Endothelial cell of umbilical vein (primary cell): Measurements from ENCODE around the gene LONP2. TPM values are rescaled to one million over a fixed set of nuclear protein-coding genes. Genes with fewer than 3 reads are reported as not detected.

Experiments
- BruUV-seq: library from RNA; stranded (reverse); fragments of 400-500 nt; replicated peaks from 2 replicates; lab custom pipeline; 2021; lab: Mats Ljungman, UMichigan
- CTCF ChIA-PET: fragments of 300-600, 350-600 bp; sonication (Branson Sonifier 250); formaldehyde crosslinking; loops from one replicate; lab custom pipeline; 2021; ENCODE audit warnings: antibody characterized with exemption, inconsistent platforms; lab: Charles Lee
- POLR2A ChIA-PET: fragments of 300-600, 350-600 bp; sonication (Branson Sonifier 250); formaldehyde crosslinking; loops from one replicate; lab custom pipeline; 2021; ENCODE audit warnings: antibody characterized with exemption, inconsistent platforms; lab: Charles Lee
- DNase-seq: peaks from one replicate; pipeline ENCODE4 v3.0.0-alpha.2; 2011; ENCODE audit warnings: low read depth, low spot score
- FAIRE-seq: peaks from 2 replicates; lab custom pipeline; 2011; peaks lifted over from hg19 to GRCh38; lab: Jason Lieb, UNC
- H2AFZ ChIP-seq: 2 replicates; pipeline ENCODE4 v1.6.0; 2012; ENCODE audit warnings: low read depth, low read length, control low read depth, inconsistent platforms
- H3K27ac ChIP-seq: 2 replicates; pipeline ENCODE4 v1.5.1; 2011; ENCODE audit warnings: low read depth, mild to moderate bottlenecking, control low read depth, low read length, moderate library complexity; ENCODE audit not compliant: insufficient read depth
- H3K27me3 ChIP-seq, 2 experiments: 2 replicates each; pipeline versions ENCODE4 v1.6.0 to v1.6.1; 2011; ENCODE audit warnings: low read length in 2 of 2, mixed read lengths in 1 of 2; ENCODE audit not compliant: control insufficient read depth in 2 of 2, insufficient read depth in 2 of 2
- H3K36me3 ChIP-seq, 2 experiments: 2 replicates in 1 of 2; 3 replicates in 1 of 2; pipeline ENCODE4 v1.5.1; 2011; ENCODE audit warnings: low read length in 2 of 2, mild to moderate bottlenecking in 1 of 2, moderate library complexity in 1 of 2; ENCODE audit not compliant: control insufficient read depth in 2 of 2, insufficient read depth in 2 of 2; ENCODE audit errors: extremely low read depth in 1 of 2
- H3K4me1 ChIP-seq: 3 replicates; pipeline ENCODE4 v1.5.1; 2011; ENCODE audit warnings: mild to moderate bottlenecking, low read length; ENCODE audit not compliant: control insufficient read depth, insufficient read depth; ENCODE audit errors: extremely low read depth
- H3K4me2 ChIP-seq: 2 replicates; pipeline ENCODE4 v1.6.1; 2011; ENCODE audit warnings: low read length, control low read depth, mixed read lengths; ENCODE audit not compliant: insufficient read depth
- H3K4me3 ChIP-seq, 3 experiments: fragments of 200-600 bp in 1 of 3; sonication (generic), shearing (Covaris generic) in 1 of 3; replicated peaks in 1 of 3; 2 replicates each; pipeline ENCODE4 v1.5.1; 2011 to 2016; ENCODE audit warnings: control low read depth in 3 of 3, low read length in 3 of 3, mild to moderate bottlenecking in 2 of 3, inconsistent platforms in 1 of 3, low read depth in 1 of 3, moderate library complexity in 1 of 3; ENCODE audit not compliant: insufficient read depth in 1 of 3
- H3K79me2 ChIP-seq: 2 replicates; pipeline ENCODE4 v1.6.0; 2012; ENCODE audit warnings: low read length, inconsistent platforms; ENCODE audit not compliant: control insufficient read depth, insufficient read depth
- H3K9ac ChIP-seq: replicated peaks from 2 replicates; pipeline ENCODE3; 2011; ENCODE audit warnings: low read length, control low read depth; ENCODE audit not compliant: insufficient read depth; ENCODE audit errors: extremely low read depth
- H3K9me1 ChIP-seq: replicated peaks from 3 replicates; pipeline ENCODE4 v1.6.0; 2011; ENCODE audit warnings: mild to moderate bottlenecking, low read length; ENCODE audit not compliant: control insufficient read depth, insufficient read depth; ENCODE audit errors: extremely low read depth
- H3K9me3 ChIP-seq: replicated peaks from 2 replicates; pipeline ENCODE4 v1.5.1; 2012; ENCODE audit warnings: low read length, inconsistent platforms; ENCODE audit not compliant: control insufficient read depth, insufficient read depth
- H4K20me1 ChIP-seq: replicated peaks from 2 replicates; pipeline ENCODE3; 2011; ENCODE audit warnings: mild to moderate bottlenecking, low read length; ENCODE audit not compliant: control insufficient read depth, insufficient read depth; ENCODE audit errors: extremely low read depth
- CTCF ChIP-seq, 2 donors: IDR thresholded peaks; 1 replicate in 1 of 2; 2 replicates in 1 of 2; pipeline ENCODE4 v1.5.1; 2011; ENCODE audit warnings: low read length in 2 of 2, mild to moderate bottlenecking in 2 of 2, moderate library complexity in 2 of 2, control low read depth in 1 of 2, inconsistent platforms in 1 of 2, low read depth in 1 of 2; ENCODE audit not compliant: insufficient read depth in 1 of 2; ENCODE audit errors: extremely low read depth in 1 of 2
- EZH2 ChIP-seq: IDR thresholded peaks from 2 replicates; pipeline ENCODE4 v1.6.1; 2012; ENCODE audit warnings: borderline replicate concordance, low read depth, mild to moderate bottlenecking, moderate library complexity, low read length, inconsistent platforms; ENCODE audit not compliant: severe bottlenecking
- FOS ChIP-seq: IDR thresholded peaks from 2 replicates; pipeline ENCODE4 v1.6.1; 2011; ENCODE audit warnings: mild to moderate bottlenecking, low read length, moderate library complexity, borderline replicate concordance; ENCODE audit not compliant: insufficient read depth
- GATA2 ChIP-seq: IDR thresholded peaks from 2 replicates; pipeline ENCODE4 v1.7.0; 2011; ENCODE audit warnings: low read depth, mild to moderate bottlenecking, moderate library complexity, mixed read lengths, low read length; ENCODE audit not compliant: insufficient read length, insufficient read depth
- JUN ChIP-seq: IDR thresholded peaks from 2 replicates; pipeline ENCODE4 v1.6.1; 2011; ENCODE audit warnings: borderline replicate concordance, low read depth; ENCODE audit not compliant: insufficient read length, insufficient read depth
- MAX ChIP-seq: IDR thresholded peaks from 2 replicates; pipeline ENCODE4 v1.6.1; 2011; ENCODE audit not compliant: insufficient read depth, insufficient read length
- MYC ChIP-seq: IDR thresholded peaks from one replicate; pipeline ENCODE4 v1.6.1; 2011; ENCODE audit warnings: mild to moderate bottlenecking, low read depth, low read length
- POLR2A ChIP-seq: IDR thresholded peaks from 2 replicates; pipeline ENCODE4 v1.6.1; 2012; ENCODE audit warnings: low read depth, mild to moderate bottlenecking, control low read depth, low read length
- POLR2AphosphoS5 ChIP-seq: IDR thresholded peaks from 2 replicates; pipeline ENCODE4 v1.6.1; 2012; ENCODE audit warnings: low read depth, mild to moderate bottlenecking, control low read depth, low read length, moderate library complexity; ENCODE audit not compliant: insufficient read depth
- dilution Hi-C: fragments of 300-500 bp; cut with MboI; formaldehyde crosslinking; loops from one replicate; pipeline ENCODE4 v1.15.0; 2019; ENCODE audit warnings: low sequenced_read_pairs; ENCODE audit not compliant: extremely low pct_ligation_motif_present
- intact Hi-C: fragments of 100-400 bp; cut with micrococcal nuclease; formaldehyde crosslinking; loops from one replicate; pipeline ENCODE4 v1.10.0; 2022
- polyA plus RNA-seq, 4 experiments: library from polyadenylated mRNA; depleted of rRNA in 3 of 4; stranded (reverse) in 3 of 4; unstranded in 1 of 4; fragments of >200 nt; gene quantifications; 2 replicates each; pipeline versions ENCODE4 v1.2.1 to v1.2.3, GENCODE V29; 2011 to 2012; ENCODE audit warnings: missing spikeins in 1 of 4
- total RNA-seq: library from RNA; stranded (reverse); gene quantifications from 2 replicates; pipeline ENCODE4 v1.2.3, GENCODE V29; 2021

The LONP2 gene
- total and polyA plus RNA-seq, 2 donors (not counting 3 experiments of a cell fraction or from before 2014, with no cell fraction given): 13.5 to 38.4 TPM

GRCh38 chr16:48334325-48334724 is 90.2 kb downstream of the LONP2 start:
- no peaks in the 10 kb centered on the region for H3K9me3 ChIP-seq
- intact Hi-C loops: no loop called here
- H2AFZ ChIP-seq: no peak overlapping the region
- H3K27ac ChIP-seq: no peak overlapping the region
- DNase-seq: no peak
- no peaks in the 10 kb centered on the region for H3K79me2 ChIP-seq
- H3K4me3 ChIP-seq: no peak overlapping the region
- H3K4me2 ChIP-seq: no peak overlapping the region
- H3K4me1 ChIP-seq: no peaks in the 10 kb centered on the region
- no peaks in the 10 kb centered on the region for H3K9me1 ChIP-seq
- H3K27me3 ChIP-seq: no peaks in the 10 kb centered on the region
- no TSS peak for BruUV-seq
- CTCF ChIA-PET: interaction anchor here (1.2 to 2.1 kb wide), 3 partner anchors 8 to 289 kb away, joined by 4 to 7 read pairs (median 6); no protein-coding TSS in a partner anchor
- H4K20me1 ChIP-seq: no peaks in the 10 kb centered on the region
- H3K36me3 ChIP-seq: peaks cover 0 to 5% of the 10 kb centered on the region in 2 experiments
- POLR2A ChIA-PET: no interaction called here
- H3K9ac ChIP-seq: no peak overlapping the region
- dilution Hi-C loops: no loop called here
- TF ChIP-seq FOS: no peak
- no peak for TF ChIP-seq EZH2
- TF ChIP-seq JUN: no peak
- no peak for TF ChIP-seq MAX
- no peak for TF ChIP-seq CTCF (IDR thresholded peaks at IDR 0.05; ENCODE audit: extremely low read depth in 1 of 2, insufficient read depth in 1 of 2, low read depth in 1 of 2, low read length in 2 of 2)
- TF ChIP-seq POLR2A: no peak
- no peak for TF ChIP-seq GATA2
- TF ChIP-seq POLR2AphosphoS5: no peak
- no peak for TF ChIP-seq MYC
- FAIRE-seq: no peak
